HG03575 (cell line): ENCODE data around the gene ISL1.

Experiments used
- ATAC-seq: cut with Tn5 transposase; IDR thresholded peaks from one replicate; pipeline ENCODE4 v1.9.1; 2021; ENCODE audit not compliant: unreplicated experiment, insufficient number of reproducible peaks, low FRiP score; ENCODE audit errors: extremely low read depth

The ISL1 gene

GRCh38 chr5:51385216-51385615 is 2.0 kb downstream of the ISL1 start:
- no peak for ATAC-seq

- ATAC-seq: no peak
Observed at GRCh38 chr5:51386916-51387883, 4.0 kb downstream of the ISL1 start.

GRCh38 chr5:51387884-51388275 is 4.6 kb downstream of the ISL1 start:
- ATAC-seq: no peak

GRCh38 chr5:51388488-51389287 is 5.4 kb downstream of the ISL1 start:
- ATAC-seq: no peak

GRCh38 chr5:51389288-51389576 is 6.0 kb downstream of the ISL1 start:
- ATAC-seq: no peak

GRCh38 chr5:51389577-51390463 is 6.6 kb downstream of the ISL1 start:
- ATAC-seq: no peak

GRCh38 chr5:51391175-51391574 is 7.9 kb downstream of the ISL1 start:
- no peak for ATAC-seq

GRCh38 chr5:51392689-51393199 is 9.5 kb downstream of the ISL1 start:
- ATAC-seq: no peak

- no peak for ATAC-seq
Observed at GRCh38 chr5:51394609-51395008, 11.4 kb downstream of the ISL1 start.

- ATAC-seq: no peak
Observed at GRCh38 chr5:51395245-51395644, 12.0 kb downstream of the ISL1 start.

- no peak for ATAC-seq
Observed at GRCh38 chr5:51395666-51396356, 12.6 kb downstream of the ISL1 start.

- no peak for ATAC-seq
Observed at GRCh38 chr5:51396797-51397196, 13.5 kb downstream of the ISL1 start.

- ATAC-seq: no peak
Observed at GRCh38 chr5:51397996-51398395, 14.7 kb downstream of the ISL1 start.

GRCh38 chr5:51398875-51399642 is 15.8 kb downstream of the ISL1 start:
- no peak for ATAC-seq

- ATAC-seq: no peak
Observed at GRCh38 chr5:51399643-51400006, 16.4 kb downstream of the ISL1 start.

GRCh38 chr5:51404255-51404654 is 21.0 kb downstream of the ISL1 start:
- no peak for ATAC-seq

GRCh38 chr5:51411921-51412325 is 28.7 kb downstream of the ISL1 start:
- no peak for ATAC-seq

GRCh38 chr5:51414516-51414915 is 31.3 kb downstream of the ISL1 start:
- ATAC-seq: no peak
